ENCODE data around the gene TTC34.

DNA sequence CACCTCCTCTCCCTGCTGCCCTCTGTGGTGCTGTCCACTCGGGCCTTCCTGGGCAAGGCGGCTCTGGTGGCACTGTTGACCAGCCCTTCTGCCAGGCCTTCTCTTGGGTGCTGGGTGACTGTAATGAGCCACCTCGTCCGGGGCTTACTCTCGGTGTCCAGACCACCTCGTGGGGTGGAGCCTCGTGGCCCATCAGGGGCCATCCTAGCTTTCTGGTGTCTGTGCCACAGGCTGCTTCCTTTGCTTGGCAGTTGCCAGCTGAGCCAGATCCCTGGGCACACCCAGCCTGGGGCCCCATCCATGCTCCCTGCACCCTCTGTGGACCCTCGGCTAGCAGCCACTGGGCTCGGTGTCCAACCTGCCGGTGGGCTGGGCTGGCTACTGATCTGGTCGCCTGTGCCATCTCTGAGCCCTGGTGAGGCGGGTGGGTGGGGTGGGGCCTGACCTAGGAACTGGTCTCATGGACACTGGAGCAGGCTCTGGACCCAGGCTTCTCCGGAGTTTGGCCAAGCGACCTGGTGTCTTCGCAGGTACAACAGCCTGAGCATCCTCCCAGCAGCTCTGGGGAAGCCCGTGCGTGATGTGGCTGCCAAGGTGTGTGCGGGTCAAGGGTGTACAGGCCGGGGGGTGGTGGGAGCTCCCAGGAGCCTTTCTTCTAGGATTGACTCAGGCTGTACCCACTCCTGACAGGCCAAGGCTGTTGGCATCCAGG is 213.5 kb downstream of the TTC34 start:
- TF ChIP-seq BHLHE40 (IDR thresholded peaks at IDR 0.05; ENCODE audit: borderline replicate concordance) (no peak), TARDBP (IDR thresholded peaks at IDR 0.05) (no peak), ELF4 (IDR thresholded peaks at IDR 0.05) (no peak), SP1 (IDR thresholded peaks at IDR 0.05) (no peak), FOXA1 (IDR thresholded peaks at IDR 0.05) (no peak), SUZ12 (IDR thresholded peaks at IDR 0.05) (no peak), L3MBTL2 (conservative IDR thresholded peaks at IDR 0.05) (no peak), FOXM1 (IDR thresholded peaks at IDR 0.05; ENCODE audit: borderline replicate concordance) (no peak), ZNF384 (IDR thresholded peaks at IDR 0.05) (no peak)
- TF ChIP-seq, protein P1, sequence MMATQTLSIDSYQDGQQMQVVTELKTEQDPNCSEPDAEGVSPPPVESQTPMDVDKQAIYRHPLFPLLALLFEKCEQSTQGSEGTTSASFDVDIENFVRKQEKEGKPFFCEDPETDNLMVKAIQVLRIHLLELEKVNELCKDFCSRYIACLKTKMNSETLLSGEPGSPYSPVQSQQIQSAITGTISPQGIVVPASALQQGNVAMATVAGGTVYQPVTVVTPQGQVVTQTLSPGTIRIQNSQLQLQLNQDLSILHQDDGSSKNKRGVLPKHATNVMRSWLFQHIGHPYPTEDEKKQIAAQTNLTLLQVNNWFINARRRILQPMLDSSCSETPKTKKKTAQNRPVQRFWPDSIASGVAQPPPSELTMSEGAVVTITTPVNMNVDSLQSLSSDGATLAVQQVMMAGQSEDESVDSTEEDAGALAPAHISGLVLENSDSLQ (IDR thresholded peaks at IDR 0.05): no peak

Measured in HEK293T (cell line).